K562 (cell line): ENCODE measurements around the gene RASGRP2. TPM values are rescaled to one million over a fixed set of nuclear protein-coding genes. Genes with fewer than 3 reads are reported as not detected.

Source experiments
- ATAC-seq: fragments of 200-7000 bp; cut with Tn5 transposase; 3 replicates; pipeline ENCODE4 v1.9.1; 2020; ENCODE audit warnings: moderate library complexity
- BruUV-seq: library from RNA; stranded (reverse); fragments of 400-500 nt; replicated peaks from 2 replicates; lab custom pipeline; 2021; lab: Mats Ljungman, UMichigan
- CTCF ChIA-PET: fragments of 300-600 bp; formaldehyde crosslinking; extraction: SDS; loops from one replicate; lab custom pipeline; 2021; ENCODE audit warnings: low intra/inter-chr PET ratio; lab: Yijun Ruan, JAX
- POLR2A ChIA-PET: fragments of 300-600, 350-650 bp; sonication (Branson Sonifier 250); formaldehyde crosslinking; extraction: SDS; loops from one replicate; lab custom pipeline; 2021; ENCODE audit warnings: antibody characterized with exemption, inconsistent platforms; lab: Yijun Ruan, JAX
- DNase-seq, 4 experiments: peaks; one replicate each; pipeline versions ENCODE4 v3.0.0 to v3.0.0-alpha.2; 2011 to 2018; ENCODE audit warnings: low spot score in 3 of 4, mixed read lengths in 3 of 4; ENCODE audit errors: extremely low read depth in 1 of 4
- FAIRE-seq: peaks from 2 replicates; lab custom pipeline; 2011; peaks lifted over from hg19 to GRCh38; lab: Jason Lieb, UNC
- H2AFZ ChIP-seq: 2 replicates; pipeline ENCODE4 v1.6.0; 2011; ENCODE audit warnings: low read depth, low read length, control low read depth, inconsistent platforms
- H3K27ac ChIP-seq: fragments of 200-600 bp; 3 replicates; pipeline ENCODE4 v1.8.0; 2011; ENCODE audit warnings: low read depth, mild to moderate bottlenecking, control low read depth, inconsistent platforms, low read length, moderate library complexity, mixed read lengths; ENCODE audit errors: extremely low read depth
- H3K27me3 ChIP-seq, 2 experiments: fragments of 300-600 bp in 1 of 2; 2 replicates in 1 of 2; 3 replicates in 1 of 2; pipeline versions ENCODE4 v1.6.0 to v1.8.0; 2011; ENCODE audit warnings: inconsistent platforms in 2 of 2, low read length in 2 of 2, mild to moderate bottlenecking in 1 of 2, mixed read lengths in 1 of 2, moderate library complexity in 1 of 2; ENCODE audit not compliant: control insufficient read depth in 2 of 2, insufficient read depth in 2 of 2
- H3K36me3 ChIP-seq: fragments of 300-600 bp; 3 replicates; pipeline ENCODE4 v1.8.0; 2011; ENCODE audit warnings: mild to moderate bottlenecking, low read length, inconsistent platforms; ENCODE audit not compliant: control insufficient read depth, insufficient read depth
- H3K4me1 ChIP-seq, 2 experiments: fragments of 200-600 bp in 1 of 2; replicated peaks in 1 of 2; 2 replicates in 1 of 2; 3 replicates in 1 of 2; pipeline versions ENCODE4 v1.5.1 to v1.8.0; 2011; ENCODE audit warnings: inconsistent platforms in 2 of 2, low read length in 2 of 2, mild to moderate bottlenecking in 1 of 2, mixed read lengths in 1 of 2, moderate library complexity in 1 of 2; ENCODE audit not compliant: control insufficient read depth in 2 of 2, insufficient read depth in 2 of 2
- H3K4me2 ChIP-seq: 2 replicates; pipeline ENCODE4 v1.6.1; 2011; ENCODE audit warnings: low read length, control low read depth, inconsistent platforms, mixed read lengths; ENCODE audit not compliant: insufficient read depth
- H3K4me3 ChIP-seq: fragments of 200-600 bp; sonication (generic), shearing (Covaris generic); 2 replicates; pipeline ENCODE4 v1.5.1; 2016; ENCODE audit warnings: control low read depth, inconsistent platforms
- H3K79me2 ChIP-seq: fragments of 200-600 bp; 3 replicates; pipeline ENCODE4 v1.8.0; 2011; ENCODE audit warnings: low read length, inconsistent platforms; ENCODE audit not compliant: control insufficient read depth, insufficient read depth
- H3K9ac ChIP-seq, 2 experiments: 2 replicates each; pipeline versions ENCODE4 v1.6.0 to v1.6.1; 2011; ENCODE audit warnings: low read depth in 2 of 2, low read length in 2 of 2, control low read depth in 1 of 2, inconsistent platforms in 1 of 2, mild to moderate bottlenecking in 1 of 2, mixed read lengths in 1 of 2; ENCODE audit not compliant: insufficient read depth in 1 of 2
- H3K9me1 ChIP-seq: one replicate; pipeline ENCODE4 v1.6.0; 2011; ENCODE audit warnings: inconsistent platforms, mild to moderate bottlenecking, low read length, moderate library complexity; ENCODE audit not compliant: control insufficient read depth, insufficient read depth
- H3K9me3 ChIP-seq: replicated peaks from 2 replicates; pipeline ENCODE4 v1.5.1; 2011; ENCODE audit warnings: low read depth, low read length, inconsistent platforms; ENCODE audit not compliant: control insufficient read depth, insufficient read depth
- H4K20me1 ChIP-seq: replicated peaks from 2 replicates; pipeline ENCODE4 v1.6.1; 2011; ENCODE audit warnings: low read length, inconsistent platforms, mixed read lengths; ENCODE audit not compliant: control insufficient read depth, insufficient read depth
- ESRRA ChIP-seq: fragments of 450-650 bp; IDR thresholded peaks from 2 replicates; pipeline ENCODE4 v1.6.1; 2014; ENCODE audit warnings: low read depth, mild to moderate bottlenecking, moderate library complexity, borderline replicate concordance
- KLF1 ChIP-seq: fragments of 450-650 bp; IDR thresholded peaks from 2 replicates; pipeline ENCODE4 v1.6.1; 2016; ENCODE audit warnings: missing genetic modification characterization, missing compliant biosample characterization
- PHF8 ChIP-seq: fragments of 200-600 bp; sonication (generic); IDR thresholded peaks from 2 replicates; pipeline ENCODE4 v1.6.1; 2012; ENCODE audit warnings: mixed run types, mild to moderate bottlenecking, inconsistent platforms, low read length, moderate library complexity, borderline replicate concordance
- SAFB ChIP-seq: fragments of 200-400 bp; formaldehyde crosslinking; IDR thresholded peaks from 2 replicates; pipeline ENCODE4 v1.6.1; 2017; ENCODE audit warnings: low read depth, low read length, borderline replicate concordance
- SP1 ChIP-seq: sonication (generic); formaldehyde crosslinking; IDR thresholded peaks from 2 replicates; pipeline ENCODE4 v1.8.1; 2022; ENCODE audit warnings: mild to moderate bottlenecking, missing genetic modification reagents
- ZNF239 ChIP-seq: fragments of 250-450 bp; sonication (Bioruptor Pico); IDR thresholded peaks from 2 replicates; pipeline ENCODE4 v1.4.0; 2020; ENCODE audit warnings: mild to moderate bottlenecking
- ZNF780A ChIP-seq: fragments of 250-450 bp; sonication (Bioruptor Pico); IDR thresholded peaks from 2 replicates; pipeline ENCODE4 v1.5.0; 2021; ENCODE audit warnings: mild to moderate bottlenecking
- WGBS: fragments of 100-300 bp; shearing (Covaris generic); methylation state at CpG from one replicate; pipeline ENCODE4 v1.1.6; 2016; ENCODE audit warnings: low coverage, mixed read lengths; ENCODE audit not compliant: insufficient coverage; ENCODE audit errors: missing lambda C conversion rate; 5-methylcytosine and 5-hydroxymethylcytosine counted together
- in situ Hi-C: fragments of 300-500 bp; cut with MboI; formaldehyde crosslinking; loops from 4 replicates; pipeline ENCODE4 v1.15.0; 2018; ENCODE audit warnings: inconsistent platforms, mixed read lengths
- intact Hi-C: fragments of 100-400 bp; cut with micrococcal nuclease; formaldehyde crosslinking; loops from 2 replicates; pipeline ENCODE4 v1.14.2; 2022
- polyA plus RNA-seq, 8 experiments: library from polyadenylated mRNA; depleted of rRNA in 4 of 8; stranded (reverse) in 5 of 8; unstranded in 3 of 8; fragments of >200 nt; fragmentation: Nextera tagmentation in 2 of 8; fragmentation: Illumina TruSeq in 1 of 8; extraction: Ambion mirVana in 2 of 8; extraction: Trizol in 1 of 8; gene quantifications; 2 replicates each; pipeline versions ENCODE4 v1.2.1 to v1.2.3, GENCODE V29; 2011 to 2014; ENCODE audit warnings: inconsistent platforms in 1 of 8, missing spikeins in 1 of 8
- total RNA-seq, 7 experiments: library from RNA; depleted of rRNA in 6 of 7; stranded (reverse); fragments of >200 nt in 6 of 7; fragmentation: Illumina TruSeq in 2 of 7; extraction: Trizol in 2 of 7; gene quantifications; 2 replicates each; pipeline versions ENCODE4 v1.2.1 to v1.2.3, GENCODE V29; 2011 to 2021; ENCODE audit warnings: low replicate concordance in 1 of 7
- TF ChIP-seq, protein P1 (sequence below): fragments of 450-650 bp; IDR thresholded peaks from 2 replicates; pipeline ENCODE4 v1.6.1; 2016
- TF ChIP-seq, protein P2 (sequence below): fragments of 250-450 bp; sonication (Bioruptor Pico); IDR thresholded peaks from 2 replicates; pipeline ENCODE4 v1.5.0; 2021
- TF ChIP-seq, protein P3 (sequence below): fragments of 250-450 bp; sonication (Bioruptor Pico); IDR thresholded peaks from 2 replicates; pipeline ENCODE4 v1.8.0; 2022; ENCODE audit warnings: moderate library complexity, mild to moderate bottlenecking, inconsistent platforms
- TF ChIP-seq, protein P4 (sequence below): sonication (generic); formaldehyde crosslinking; IDR thresholded peaks from 2 replicates; pipeline ENCODE4 v1.8.0; 2022; ENCODE audit warnings: mild to moderate bottlenecking, missing genetic modification reagents, borderline replicate concordance

Gene RASGRP2
- total and polyA plus RNA-seq, 9 of the 15 experiments (the other 6 are each of a cell fraction or from before 2014, with no cell fraction given) = 0.87 to 22.7 (median 5.5) TPM

DNA sequence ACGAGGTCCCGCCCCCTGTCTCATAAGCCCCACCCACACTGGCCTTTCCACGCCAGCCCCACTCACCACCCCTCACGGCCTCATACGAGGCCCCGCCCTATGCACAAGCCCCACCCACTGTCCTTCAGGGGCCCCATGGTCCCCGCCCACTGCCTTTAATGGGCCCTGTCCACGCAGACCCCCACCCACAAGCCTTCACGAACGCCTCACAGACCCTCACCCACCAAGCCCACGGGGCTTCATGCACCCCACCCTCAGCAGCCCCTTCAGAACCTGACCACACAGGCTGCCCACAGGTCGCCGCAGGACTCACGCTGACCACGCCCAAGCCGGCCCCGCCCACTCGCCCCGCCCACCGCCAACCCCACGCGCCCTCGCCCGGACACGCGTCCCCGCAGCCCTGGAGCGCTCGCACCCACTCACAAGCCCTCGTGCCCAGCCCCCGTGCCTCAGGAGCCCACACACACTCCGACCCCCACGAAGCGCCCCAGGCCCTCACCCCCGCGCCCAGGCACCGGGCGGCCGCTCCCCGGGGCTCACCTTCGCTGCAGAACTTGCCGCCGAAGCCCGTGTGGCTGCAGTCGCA is 31.4 kb downstream of the RASGRP2 start:
- DNase-seq (peak; percentile 47 to 89 (median 85)), FAIRE-seq (no peak), ATAC-seq (peak; percentile 90)
- H3K9ac ChIP-seq = peak overlapping the region in 1 of 2 experiments; percentile 85; a peak in 2 of 4 replicates
- H3K27me3 ChIP-seq = peaks cover 31 to 42% of the 10 kb centered on the region in 2 experiments
- TF ChIP-seq, protein P1, sequence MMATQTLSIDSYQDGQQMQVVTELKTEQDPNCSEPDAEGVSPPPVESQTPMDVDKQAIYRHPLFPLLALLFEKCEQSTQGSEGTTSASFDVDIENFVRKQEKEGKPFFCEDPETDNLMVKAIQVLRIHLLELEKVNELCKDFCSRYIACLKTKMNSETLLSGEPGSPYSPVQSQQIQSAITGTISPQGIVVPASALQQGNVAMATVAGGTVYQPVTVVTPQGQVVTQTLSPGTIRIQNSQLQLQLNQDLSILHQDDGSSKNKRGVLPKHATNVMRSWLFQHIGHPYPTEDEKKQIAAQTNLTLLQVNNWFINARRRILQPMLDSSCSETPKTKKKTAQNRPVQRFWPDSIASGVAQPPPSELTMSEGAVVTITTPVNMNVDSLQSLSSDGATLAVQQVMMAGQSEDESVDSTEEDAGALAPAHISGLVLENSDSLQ = peak; percentile 32; the same call in 1 of the 2 replicates
- peak; percentile 25; the same call in 1 of the 2 replicates for TF ChIP-seq SAFB
- no peak for TF ChIP-seq KLF1 (tag)
- TF ChIP-seq SP1 (CRISPR knock-in tag) = peak; percentile 64; the same call in 1 of the 2 replicates
- TF ChIP-seq ZNF239 (CRISPR knock-in tag) = no peak
- TF ChIP-seq, protein P2, sequence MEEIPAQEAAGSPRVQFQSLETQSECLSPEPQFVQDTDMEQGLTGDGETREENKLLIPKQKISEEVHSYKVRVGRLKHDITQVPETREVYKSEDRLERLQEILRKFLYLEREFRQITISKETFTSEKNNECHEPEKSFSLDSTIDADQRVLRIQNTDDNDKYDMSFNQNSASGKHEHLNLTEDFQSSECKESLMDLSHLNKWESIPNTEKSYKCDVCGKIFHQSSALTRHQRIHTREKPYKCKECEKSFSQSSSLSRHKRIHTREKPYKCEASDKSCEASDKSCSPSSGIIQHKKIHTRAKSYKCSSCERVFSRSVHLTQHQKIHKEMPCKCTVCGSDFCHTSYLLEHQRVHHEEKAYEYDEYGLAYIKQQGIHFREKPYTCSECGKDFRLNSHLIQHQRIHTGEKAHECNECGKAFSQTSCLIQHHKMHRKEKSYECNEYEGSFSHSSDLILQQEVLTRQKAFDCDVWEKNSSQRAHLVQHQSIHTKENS = no peak
- no peak for TF ChIP-seq ZNF780A
- peak; percentile 17; the same call in 1 of the 2 replicates for TF ChIP-seq PHF8
- TF ChIP-seq ESRRA = 0 out of 2 replicates have a peak, but pooled peaks have one; percentile 29
- TF ChIP-seq, protein P3, sequence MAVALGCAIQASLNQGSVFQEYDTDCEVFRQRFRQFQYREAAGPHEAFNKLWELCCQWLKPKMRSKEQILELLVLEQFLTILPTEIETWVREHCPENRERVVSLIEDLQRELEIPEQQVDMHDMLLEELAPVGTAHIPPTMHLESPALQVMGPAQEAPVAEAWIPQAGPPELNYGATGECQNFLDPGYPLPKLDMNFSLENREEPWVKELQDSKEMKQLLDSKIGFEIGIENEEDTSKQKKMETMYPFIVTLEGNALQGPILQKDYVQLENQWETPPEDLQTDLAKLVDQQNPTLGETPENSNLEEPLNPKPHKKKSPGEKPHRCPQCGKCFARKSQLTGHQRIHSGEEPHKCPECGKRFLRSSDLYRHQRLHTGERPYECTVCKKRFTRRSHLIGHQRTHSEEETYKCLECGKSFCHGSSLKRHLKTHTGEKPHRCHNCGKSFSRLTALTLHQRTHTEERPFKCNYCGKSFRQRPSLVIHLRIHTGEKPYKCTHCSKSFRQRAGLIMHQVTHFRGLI = no peak
- TF ChIP-seq, protein P4, sequence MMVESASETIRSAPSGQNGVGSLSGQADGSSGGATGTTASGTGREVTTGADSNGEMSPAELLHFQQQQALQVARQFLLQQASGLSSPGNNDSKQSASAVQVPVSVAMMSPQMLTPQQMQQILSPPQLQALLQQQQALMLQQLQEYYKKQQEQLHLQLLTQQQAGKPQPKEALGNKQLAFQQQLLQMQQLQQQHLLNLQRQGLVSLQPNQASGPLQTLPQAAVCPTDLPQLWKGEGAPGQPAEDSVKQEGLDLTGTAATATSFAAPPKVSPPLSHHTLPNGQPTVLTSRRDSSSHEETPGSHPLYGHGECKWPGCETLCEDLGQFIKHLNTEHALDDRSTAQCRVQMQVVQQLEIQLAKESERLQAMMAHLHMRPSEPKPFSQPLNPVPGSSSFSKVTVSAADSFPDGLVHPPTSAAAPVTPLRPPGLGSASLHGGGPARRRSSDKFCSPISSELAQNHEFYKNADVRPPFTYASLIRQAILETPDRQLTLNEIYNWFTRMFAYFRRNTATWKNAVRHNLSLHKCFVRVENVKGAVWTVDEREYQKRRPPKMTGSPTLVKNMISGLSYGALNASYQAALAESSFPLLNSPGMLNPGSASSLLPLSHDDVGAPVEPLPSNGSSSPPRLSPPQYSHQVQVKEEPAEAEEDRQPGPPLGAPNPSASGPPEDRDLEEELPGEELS (CRISPR knock-in tag) = no peak
- H3K4me2 ChIP-seq = peak overlapping the region; percentile 55; the same call in 1 of the 2 replicates
- intact Hi-C loops = no loop called here
- ChIA-PET CTCF (no interaction called here), POLR2A (interaction anchor here (0.6 to 1.1 kb wide), 3 partner anchors 14 to 486 kb away, joined by 3 read pairs; partner anchors contain the start of genes NUDT22 and TRPT1)
- H3K9me1 ChIP-seq = no peaks in the 10 kb centered on the region
- H3K36me3 ChIP-seq = no peaks in the 10 kb centered on the region
- 19% methylated on average over 10 of the region's 45 CpGs for WGBS
- no peak overlapping the region for H3K27ac ChIP-seq
- peaks cover 14% of the 10 kb centered on the region for H4K20me1 ChIP-seq
- H3K4me3 ChIP-seq = peak overlapping the region; percentile 35
- H3K9me3 ChIP-seq = no peaks in the 10 kb centered on the region; the same call in 1 of the 2 replicates
- no TSS peak for BruUV-seq
- in situ Hi-C loops = no loop called here
- H3K79me2 ChIP-seq = no peaks in the 10 kb centered on the region
- peak overlapping the region; percentile 93 for H2AFZ ChIP-seq
- H3K4me1 ChIP-seq = peaks cover 12 to 41% of the 10 kb centered on the region in 2 experiments
